GM21786 (cell line): Measurements from ENCODE around the gene ITPR1.
A peak's percentile ranks its signal among the peaks of the same experiment; 100 is the strongest.

Experiments used
- ATAC-seq: cut with Tn5 transposase; IDR thresholded peaks from one replicate; pipeline ENCODE4 v1.9.1; 2021; ENCODE audit not compliant: unreplicated experiment

ITPR1 gene

DNA sequence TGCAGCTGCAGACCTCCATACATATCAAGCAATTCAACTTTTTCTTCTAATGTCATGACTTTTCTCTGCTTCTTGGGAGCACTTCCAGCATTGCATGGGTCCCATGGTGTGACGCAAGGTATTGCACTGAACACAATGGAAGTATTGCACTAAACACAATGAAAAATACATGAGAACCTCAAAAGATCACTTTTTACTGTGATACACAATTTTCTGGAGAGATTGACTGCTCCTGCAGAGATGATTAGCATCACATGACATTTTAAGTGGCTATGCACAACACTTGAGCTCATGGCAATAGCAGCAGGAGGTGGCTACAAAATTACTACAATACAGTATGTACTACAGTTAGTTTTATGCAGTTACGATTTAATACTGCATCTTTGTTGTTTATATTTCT is 372.6 kb downstream of the ITPR1 start:
- no peak for ATAC-seq

DNA sequence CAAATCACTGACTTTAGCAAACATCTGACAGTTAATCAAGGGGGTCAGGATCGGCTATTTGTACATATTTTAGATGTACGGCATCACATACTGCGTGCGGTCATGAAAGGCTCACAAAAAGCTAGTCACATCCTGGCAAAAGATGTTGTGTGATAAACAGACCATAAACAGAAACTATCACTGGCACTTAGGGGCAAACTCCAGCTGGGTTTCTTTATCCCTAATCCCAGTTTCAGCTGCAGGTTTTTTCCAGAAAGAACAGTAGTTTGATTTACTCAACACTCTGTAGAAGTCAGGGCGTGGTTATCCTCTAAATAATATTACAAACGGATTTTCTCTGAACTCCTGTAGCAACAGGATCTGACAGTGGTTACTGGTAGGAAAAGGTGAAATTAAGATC is 373.7 kb downstream of the ITPR1 start:
- no peak for ATAC-seq

DNA sequence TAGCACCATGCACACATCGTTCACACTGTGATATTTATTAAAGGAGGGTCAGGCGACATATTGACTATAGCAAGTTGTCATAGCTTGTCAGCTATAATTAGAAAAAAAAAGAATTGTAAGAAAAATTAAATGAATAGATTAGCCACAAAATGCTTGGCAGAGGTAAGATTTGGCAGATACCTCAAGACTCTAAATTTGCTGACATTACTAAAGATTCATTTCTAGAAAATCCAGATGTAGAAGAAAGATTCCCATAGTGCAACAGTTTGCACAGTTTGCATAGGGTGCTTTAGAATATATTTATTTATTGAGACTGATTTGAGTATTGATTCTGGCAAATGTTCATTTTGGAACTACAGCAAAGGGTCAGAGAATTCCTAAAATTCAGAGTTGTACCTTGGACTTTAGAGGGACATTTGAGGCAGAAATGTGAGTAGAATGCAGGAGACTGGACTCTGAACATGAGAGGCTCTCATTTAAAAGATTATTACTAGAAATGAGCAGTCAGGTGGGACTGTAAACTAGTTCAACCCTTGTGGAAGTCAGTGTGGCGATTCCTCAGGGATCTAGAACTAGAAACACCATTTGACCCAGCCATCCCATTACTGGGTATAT is 384.1 kb downstream of the ITPR1 start:
- ATAC-seq: no peak

DNA sequence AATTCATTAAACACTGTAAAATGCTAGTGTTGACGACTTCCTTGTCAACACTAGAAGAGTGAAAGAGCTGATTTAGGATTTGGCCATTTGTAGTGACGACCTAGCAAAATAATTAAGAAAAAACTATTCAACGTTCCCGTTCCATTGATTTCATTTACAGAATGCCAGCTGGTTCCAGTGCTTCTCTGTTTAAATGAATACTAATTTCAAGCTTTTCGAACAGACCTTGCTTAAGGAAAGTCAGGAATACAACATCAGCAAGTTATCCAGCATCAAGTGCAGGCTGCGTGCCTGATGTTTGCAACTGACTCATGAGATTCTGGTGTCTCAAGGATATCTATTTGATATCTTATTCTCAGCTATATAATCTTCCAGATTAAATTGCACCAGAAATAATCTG is 387.7 kb downstream of the ITPR1 start:
- ATAC-seq: no peak

DNA sequence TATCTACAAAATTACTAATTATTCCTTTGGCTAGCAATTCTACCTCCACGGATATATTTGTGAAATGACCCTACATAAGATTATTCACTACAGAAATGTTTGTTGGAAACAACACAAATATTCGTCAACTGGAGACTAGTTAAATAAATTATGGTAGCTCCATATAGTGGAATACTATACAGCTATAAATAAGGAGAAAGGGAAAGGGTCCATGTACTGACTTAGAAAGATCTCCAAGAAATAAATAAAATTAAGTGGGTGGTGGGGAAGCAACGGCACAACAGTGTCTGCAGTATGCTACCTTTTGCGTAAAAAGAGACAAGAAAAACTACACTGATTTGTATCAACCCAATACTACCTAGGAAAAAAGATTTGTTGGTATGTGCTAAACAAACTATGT is 389.4 kb downstream of the ITPR1 start:
- ATAC-seq: no peak

DNA sequence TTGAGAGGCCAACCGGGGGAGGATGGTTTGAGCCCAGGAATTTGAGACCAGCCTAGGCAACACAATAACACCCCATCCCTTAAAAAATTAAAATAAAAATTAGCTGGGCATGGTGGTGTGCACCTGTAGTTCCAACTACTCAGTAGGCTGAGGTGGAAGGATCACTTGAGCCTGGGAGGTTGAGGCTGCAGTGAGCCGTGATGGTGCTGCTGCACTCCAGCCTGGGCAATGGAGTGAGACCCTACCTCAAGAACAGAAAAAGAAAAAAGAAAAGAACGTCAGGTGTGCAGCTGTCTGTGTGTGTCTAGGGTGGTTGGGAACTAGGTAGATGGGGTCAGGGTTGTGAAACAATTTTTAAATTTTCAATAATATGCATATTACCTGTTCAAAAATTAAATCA is 389.9 kb downstream of the ITPR1 start:
- no peak for ATAC-seq

DNA sequence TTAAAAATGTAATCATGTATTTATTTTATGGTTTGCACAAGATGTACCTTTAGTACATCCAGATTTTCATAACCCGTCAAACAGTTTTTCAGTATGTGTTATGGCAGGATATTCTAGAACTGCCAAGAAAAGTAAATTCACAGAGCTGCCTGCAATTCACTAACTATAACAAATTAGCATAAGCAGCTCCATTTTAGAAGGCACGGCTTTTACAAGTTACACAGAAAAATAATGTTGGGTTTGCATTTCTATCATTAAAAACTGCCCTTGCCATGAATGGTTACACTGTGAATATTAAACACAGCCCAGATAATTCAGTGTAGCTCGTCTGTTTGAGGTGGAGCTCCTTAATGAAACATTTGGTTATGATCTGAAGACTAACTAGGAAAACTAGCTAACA is 391.7 kb downstream of the ITPR1 start:
- ATAC-seq: no peak

DNA sequence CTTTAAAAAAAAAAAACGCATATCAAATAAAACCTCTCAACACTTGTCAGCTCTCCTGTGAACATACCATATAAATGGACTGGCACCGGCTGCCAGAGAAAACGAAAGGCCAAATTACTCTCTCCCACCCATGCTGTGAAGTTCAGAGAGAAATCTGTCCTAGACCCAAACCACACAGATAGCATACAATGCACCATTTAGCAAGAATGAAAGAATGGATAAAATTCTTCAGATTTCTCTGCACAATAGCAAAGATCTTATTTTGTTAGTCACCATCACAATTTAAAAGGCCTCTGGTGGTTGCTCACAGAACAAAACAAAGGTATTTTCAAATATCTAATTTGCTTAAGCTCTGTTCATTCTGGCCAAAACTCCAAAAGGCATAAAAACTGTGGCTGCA is 392.2 kb downstream of the ITPR1 start:
- ATAC-seq: no peak

DNA sequence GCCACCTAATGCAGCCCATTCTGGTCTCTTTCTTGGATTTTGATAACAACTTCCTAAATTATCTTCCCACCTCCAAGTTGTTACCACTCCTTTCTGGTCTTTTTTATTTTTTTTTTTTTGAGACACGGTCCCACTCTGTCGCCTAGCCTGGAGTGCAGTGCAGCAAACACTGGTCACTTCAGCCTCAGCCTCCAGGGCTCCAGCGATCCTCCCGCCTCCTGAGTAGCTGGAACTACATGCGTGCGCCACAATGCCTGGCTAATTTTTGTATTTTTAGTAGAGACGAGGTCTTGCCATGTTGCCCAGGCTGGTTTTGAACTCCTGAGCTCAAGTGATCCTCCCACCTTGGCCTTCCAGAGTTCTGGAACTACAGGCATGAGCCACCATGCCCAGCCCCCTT is 393.3 kb downstream of the ITPR1 start:
- ATAC-seq: no peak

DNA sequence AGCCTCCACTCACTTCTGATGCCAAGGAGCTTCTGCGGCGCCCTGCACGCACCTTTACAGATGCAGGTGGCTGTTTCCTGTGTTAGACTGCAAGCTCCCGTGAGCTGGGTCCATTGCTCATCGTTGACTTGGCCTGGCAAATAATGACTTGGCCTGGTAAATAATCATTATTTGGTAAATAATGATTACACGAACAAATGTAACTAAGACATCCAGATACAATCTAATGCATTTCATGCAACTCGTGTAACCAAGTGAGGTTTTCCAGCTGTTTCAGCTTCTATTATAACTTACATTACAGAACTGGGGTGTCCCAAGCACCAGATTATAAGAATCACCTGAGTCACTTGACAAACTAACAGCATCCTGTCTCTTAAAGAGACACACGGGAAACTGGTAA is 394.0 kb downstream of the ITPR1 start:
- no peak for ATAC-seq

DNA sequence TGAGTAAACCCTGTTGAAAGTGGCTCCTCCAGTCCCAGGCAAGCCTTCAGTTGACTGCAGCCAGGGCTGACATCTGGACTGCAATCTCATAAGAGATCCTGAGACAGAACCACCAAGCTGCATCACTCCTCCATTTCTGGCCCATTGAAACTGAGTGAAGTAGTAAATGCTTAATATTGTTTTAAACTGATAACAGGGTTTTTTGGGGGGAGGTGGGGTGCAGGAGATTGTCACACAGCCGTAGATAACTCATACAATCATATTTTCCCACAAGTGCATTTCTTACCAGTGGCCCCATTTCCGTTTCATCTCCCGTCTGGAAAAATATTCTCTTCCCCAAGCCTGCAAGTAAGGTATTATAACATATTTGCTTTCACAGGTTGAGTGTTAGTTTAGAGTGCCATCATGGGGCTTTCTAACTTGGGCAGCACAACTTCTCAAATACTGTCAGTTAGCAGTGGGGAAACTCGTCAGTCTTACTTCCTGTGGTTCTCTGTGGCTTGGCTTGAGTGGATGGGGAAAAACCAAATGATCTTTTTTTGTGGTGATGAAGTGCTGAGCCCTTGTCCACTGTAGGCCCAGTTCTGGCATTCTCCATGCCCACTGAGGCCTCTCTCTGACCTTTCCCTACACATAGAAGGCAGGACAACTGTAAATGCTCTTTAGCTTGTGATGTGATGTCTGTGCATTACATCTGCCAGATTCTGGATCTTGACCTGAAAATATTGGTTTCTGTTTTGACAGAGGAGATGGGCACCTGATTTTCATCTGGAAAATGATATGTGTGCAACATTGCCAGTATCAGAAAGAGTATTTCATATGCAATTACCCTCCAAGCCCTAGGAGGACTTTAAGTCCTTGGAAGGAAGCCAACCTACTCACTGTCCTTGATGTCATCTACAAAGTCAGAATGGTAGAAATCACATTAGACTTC is 396.0 kb downstream of the ITPR1 start:
- peak; percentile 85 for ATAC-seq

DNA sequence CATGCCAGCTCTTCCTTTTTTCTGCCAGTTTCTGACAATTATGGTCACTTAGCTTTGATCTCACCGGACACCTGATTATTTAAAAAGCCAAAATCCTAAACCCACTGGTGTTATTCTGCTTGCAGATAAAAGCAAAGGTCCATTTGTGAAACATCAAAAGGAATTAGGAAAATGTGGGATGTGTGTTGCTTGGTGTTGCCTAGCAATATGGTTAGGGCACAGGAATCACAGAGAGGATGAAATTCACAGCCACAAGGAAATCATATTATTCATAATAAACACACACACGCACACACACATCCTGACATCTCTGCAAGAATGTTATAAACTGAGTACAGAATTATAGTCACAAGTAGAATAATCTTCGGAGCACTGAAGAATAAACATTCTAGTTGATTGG is 396.7 kb downstream of the ITPR1 start:
- no peak for ATAC-seq

DNA sequence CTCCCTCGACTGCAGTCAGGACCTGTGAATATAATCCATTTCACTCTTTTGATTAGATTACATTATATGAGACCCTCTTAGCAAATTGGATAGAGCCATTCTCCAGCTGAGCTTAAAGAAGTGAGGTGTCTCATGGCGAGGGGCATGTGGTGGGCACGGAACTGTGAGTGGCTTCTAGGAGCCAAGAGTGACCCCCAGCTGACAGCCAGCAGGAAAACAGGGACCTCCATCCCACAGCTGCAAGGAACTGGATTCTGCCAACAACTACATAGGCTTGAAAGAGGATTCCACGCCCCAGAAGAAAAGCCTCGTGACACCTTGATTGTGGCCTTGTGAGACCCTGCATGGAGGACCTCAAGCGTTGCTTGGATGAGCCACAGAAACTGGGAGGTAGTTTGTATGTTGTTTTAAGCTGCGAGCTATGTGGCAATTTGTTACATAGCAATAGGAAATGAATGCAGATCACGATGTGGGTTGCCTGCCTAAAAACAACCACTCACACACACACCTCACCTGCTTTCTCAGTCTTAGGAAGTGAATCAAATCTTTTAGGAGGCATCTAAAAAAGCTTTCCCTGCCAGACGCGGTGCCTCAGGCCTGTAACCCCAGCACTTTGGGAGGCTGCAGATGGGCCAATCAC is 401.9 kb downstream of the ITPR1 start:
- ATAC-seq: no peak

DNA sequence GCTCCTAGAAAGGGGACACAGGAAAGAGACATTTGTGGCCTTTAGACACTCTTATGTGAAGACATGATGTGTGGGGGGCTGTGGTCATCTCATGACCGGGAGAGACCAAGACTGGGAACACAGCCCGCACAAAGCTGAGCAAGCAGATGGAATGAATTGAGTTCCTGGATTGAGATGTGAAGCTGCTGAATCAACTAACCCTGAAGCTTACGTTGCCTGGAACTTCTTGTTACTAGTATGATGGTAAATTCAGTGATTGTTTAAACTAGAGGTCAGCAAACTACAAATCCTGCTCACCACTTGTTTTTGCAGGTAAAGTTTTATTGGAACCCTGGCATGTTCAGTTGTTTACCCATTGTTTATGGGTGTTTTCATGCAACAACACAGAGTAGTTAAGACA is 402.7 kb downstream of the ITPR1 start:
- ATAC-seq: no peak
